IMR-90 (cell line): ENCODE data around the gene GBF1. TPM values are rescaled to one million over a fixed set of nuclear protein-coding genes. Genes with fewer than 3 reads are reported as not detected.

Experiments
- CEBPB ChIP-seq: IDR thresholded peaks from 2 replicates; pipeline ENCODE4 v1.6.1; 2012; ENCODE audit warnings: low read depth, low read length, improper control_type of control experiment
- ELK1 ChIP-seq: fragments of 150-350 bp; IDR thresholded peaks from 2 replicates; pipeline ENCODE4 v1.6.1; 2016; ENCODE audit warnings: low read depth, mild to moderate bottlenecking, low read length, moderate library complexity, borderline replicate concordance
- MAZ ChIP-seq: IDR thresholded peaks from 2 replicates; pipeline ENCODE4 v1.6.1; 2012; ENCODE audit warnings: low read depth, mild to moderate bottlenecking, low read length, improper control_type of control experiment, moderate library complexity, borderline replicate concordance
- RCOR1 ChIP-seq: IDR thresholded peaks from 2 replicates; pipeline ENCODE4 v1.6.1; 2012; ENCODE audit warnings: mild to moderate bottlenecking, low read length, improper control_type of control experiment; ENCODE audit not compliant: insufficient replicate concordance
- polyA plus RNA-seq, 3 experiments: library from polyadenylated mRNA; depleted of rRNA; stranded (reverse); fragments of >200 nt; gene quantifications; 2 replicates each; pipeline ENCODE4 v1.2.3, GENCODE V29; 2012; ENCODE audit warnings: low replicate concordance in 1 of 3
- total RNA-seq: library from RNA; depleted of rRNA; stranded (reverse); fragments of >200 nt; gene quantifications from 2 replicates; pipeline ENCODE4 v1.2.3, GENCODE V29; 2012

GBF1 gene
- total and polyA plus RNA-seq, 2 of the 4 experiments (the other 2 are of a cell fraction) = 38.7 to 40.1 TPM

DNA sequence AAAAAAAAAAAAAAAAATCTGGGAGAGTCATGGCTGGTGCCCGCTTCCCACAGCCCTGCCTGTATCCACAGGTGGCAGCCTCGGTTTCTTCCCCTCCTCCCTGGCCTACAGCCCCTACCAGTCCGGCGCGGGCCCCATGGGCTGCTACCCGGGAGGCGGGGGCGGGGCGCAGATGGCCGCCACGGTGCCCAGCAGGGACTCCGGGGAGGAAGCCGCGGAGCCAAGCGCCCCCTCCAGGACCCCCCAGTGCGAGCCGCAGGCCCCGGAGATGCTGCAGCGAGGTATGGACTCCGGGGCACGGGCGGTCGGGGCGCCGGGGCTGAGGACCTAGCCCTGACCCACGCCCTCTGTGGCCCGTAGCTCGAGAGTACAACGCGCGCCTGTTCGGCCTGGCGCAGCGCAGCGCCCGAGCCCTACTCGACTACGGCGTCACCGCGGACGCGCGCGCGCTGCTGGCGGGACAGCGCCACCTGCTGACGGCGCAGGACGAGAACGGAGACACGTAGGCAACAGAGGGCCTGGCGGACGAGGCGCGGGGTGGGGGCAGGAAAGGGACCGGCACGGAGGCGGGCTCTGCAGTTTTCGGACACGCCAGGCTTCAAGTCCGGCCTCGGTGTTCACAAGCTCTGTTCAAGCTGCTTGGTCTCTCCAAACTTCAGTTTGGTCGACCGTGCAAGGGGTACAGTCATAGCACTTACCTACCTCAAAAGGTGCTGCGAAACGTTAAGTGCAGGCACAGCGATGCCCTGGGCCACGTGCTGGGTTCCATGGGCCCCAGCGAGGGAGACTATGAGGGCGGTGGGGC, 154.1 kb downstream of the GBF1 start (continued):
- TF ChIP-seq ELK1 (no peak), CEBPB (no peak), MAZ (peak; percentile 85; the same call in 1 of the 2 replicates), RCOR1 (no peak)
